ENCODE data around the gene PPP1R15B.

DNA sequence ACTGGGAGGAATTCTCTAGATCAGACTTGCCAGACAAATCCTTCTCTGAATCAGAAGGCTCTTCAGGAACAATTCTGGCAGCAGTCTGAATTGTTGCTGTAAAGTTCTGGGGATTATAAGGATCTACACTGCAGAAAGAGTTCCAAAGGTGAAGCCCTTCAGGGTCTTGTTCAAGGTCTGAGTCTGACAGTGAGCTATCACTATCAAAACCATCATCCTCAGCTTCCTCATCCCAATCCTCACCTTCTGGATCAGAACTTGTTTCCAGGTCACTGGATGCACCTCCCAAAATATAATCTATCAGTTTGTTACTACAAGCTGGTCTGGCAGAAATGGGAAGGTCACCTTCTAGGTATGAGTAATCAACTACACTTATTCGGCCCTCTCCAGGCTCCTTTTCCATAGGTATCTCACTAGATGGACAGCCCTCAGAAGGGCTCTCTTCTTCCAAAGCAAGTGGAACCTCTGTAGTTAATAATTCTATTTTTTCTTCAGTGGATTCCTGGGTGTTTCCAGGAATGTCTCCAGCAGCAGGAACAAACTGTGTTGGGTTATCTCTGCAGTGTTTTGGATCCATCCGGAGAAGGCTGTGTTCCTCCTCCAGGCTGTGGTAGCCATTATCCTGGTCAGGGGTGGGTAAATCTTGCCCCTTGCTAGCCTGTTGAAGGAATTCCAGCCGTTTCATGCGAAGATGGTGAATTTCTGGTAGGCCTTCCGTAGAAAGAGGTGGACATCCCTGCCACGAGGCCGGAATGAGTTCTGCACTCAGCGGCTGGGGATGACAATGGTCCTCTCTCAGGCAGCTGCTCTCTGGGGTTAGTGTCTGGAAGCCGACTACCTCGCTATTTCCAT lies 1.6 kb downstream of the PPP1R15B start:
- no peak for TF ChIP-seq POLR2AphosphoS5 (IDR thresholded peaks at IDR 0.05; ENCODE audit: low read depth)
- TF ChIP-seq, protein P1, sequence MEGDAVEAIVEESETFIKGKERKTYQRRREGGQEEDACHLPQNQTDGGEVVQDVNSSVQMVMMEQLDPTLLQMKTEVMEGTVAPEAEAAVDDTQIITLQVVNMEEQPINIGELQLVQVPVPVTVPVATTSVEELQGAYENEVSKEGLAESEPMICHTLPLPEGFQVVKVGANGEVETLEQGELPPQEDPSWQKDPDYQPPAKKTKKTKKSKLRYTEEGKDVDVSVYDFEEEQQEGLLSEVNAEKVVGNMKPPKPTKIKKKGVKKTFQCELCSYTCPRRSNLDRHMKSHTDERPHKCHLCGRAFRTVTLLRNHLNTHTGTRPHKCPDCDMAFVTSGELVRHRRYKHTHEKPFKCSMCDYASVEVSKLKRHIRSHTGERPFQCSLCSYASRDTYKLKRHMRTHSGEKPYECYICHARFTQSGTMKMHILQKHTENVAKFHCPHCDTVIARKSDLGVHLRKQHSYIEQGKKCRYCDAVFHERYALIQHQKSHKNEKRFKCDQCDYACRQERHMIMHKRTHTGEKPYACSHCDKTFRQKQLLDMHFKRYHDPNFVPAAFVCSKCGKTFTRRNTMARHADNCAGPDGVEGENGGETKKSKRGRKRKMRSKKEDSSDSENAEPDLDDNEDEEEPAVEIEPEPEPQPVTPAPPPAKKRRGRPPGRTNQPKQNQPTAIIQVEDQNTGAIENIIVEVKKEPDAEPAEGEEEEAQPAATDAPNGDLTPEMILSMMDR (IDR thresholded peaks at IDR 0.05; ENCODE audit: insufficient read depth, low read length) = no peak
- no peak for TF ChIP-seq SPI1 (IDR thresholded peaks at IDR 0.05; ENCODE audit: borderline replicate concordance, low read depth)
- TF ChIP-seq, protein P2, sequence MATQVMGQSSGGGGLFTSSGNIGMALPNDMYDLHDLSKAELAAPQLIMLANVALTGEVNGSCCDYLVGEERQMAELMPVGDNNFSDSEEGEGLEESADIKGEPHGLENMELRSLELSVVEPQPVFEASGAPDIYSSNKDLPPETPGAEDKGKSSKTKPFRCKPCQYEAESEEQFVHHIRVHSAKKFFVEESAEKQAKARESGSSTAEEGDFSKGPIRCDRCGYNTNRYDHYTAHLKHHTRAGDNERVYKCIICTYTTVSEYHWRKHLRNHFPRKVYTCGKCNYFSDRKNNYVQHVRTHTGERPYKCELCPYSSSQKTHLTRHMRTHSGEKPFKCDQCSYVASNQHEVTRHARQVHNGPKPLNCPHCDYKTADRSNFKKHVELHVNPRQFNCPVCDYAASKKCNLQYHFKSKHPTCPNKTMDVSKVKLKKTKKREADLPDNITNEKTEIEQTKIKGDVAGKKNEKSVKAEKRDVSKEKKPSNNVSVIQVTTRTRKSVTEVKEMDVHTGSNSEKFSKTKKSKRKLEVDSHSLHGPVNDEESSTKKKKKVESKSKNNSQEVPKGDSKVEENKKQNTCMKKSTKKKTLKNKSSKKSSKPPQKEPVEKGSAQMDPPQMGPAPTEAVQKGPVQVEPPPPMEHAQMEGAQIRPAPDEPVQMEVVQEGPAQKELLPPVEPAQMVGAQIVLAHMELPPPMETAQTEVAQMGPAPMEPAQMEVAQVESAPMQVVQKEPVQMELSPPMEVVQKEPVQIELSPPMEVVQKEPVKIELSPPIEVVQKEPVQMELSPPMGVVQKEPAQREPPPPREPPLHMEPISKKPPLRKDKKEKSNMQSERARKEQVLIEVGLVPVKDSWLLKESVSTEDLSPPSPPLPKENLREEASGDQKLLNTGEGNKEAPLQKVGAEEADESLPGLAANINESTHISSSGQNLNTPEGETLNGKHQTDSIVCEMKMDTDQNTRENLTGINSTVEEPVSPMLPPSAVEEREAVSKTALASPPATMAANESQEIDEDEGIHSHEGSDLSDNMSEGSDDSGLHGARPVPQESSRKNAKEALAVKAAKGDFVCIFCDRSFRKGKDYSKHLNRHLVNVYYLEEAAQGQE (IDR thresholded peaks at IDR 0.05; ENCODE audit: insufficient replicate concordance, low read depth) = no peak
